Brain microvascular endothelial cell (primary cell): ENCODE measurements around the gene EXOSC1.

Source experiments
- DNase-seq: peaks from one replicate; pipeline ENCODE4 v3.0.0-alpha.2; 2020
- H3K27ac ChIP-seq: fragments of 250-450 bp; sonication (Bioruptor Pico); 2 replicates; pipeline ENCODE4 v1.5.1; 2020; ENCODE audit warnings: mild to moderate bottlenecking, moderate library complexity
- H3K27me3 ChIP-seq: fragments of 250-450 bp; sonication (Bioruptor Pico); replicated peaks from 2 replicates; pipeline ENCODE4 v1.5.1; 2020; ENCODE audit warnings: mild to moderate bottlenecking
- H3K36me3 ChIP-seq: fragments of 250-450 bp; sonication (Bioruptor Pico); replicated peaks from 2 replicates; pipeline ENCODE4 v1.5.1; 2020; ENCODE audit warnings: mild to moderate bottlenecking
- H3K4me3 ChIP-seq: 2 replicates; pipeline ENCODE4 v1.5.1; 2011; ENCODE audit warnings: low read depth, mild to moderate bottlenecking, control low read depth, low read length, moderate library complexity
- in situ Hi-C: cut with HindIII; loops from 2 replicates; pipeline ENCODE4 v1.10.0; 2017; ENCODE audit warnings: low sequenced_read_pairs, low pct_ligation_motif_present
- TF ChIP-seq, protein P1 (sequence below): IDR thresholded peaks from 2 replicates; pipeline ENCODE4 v1.5.1; 2011; ENCODE audit warnings: low read depth, mild to moderate bottlenecking, moderate library complexity, low read length, control low read depth, inconsistent platforms; ENCODE audit errors: missing control alignments

Gene EXOSC1

DNA sequence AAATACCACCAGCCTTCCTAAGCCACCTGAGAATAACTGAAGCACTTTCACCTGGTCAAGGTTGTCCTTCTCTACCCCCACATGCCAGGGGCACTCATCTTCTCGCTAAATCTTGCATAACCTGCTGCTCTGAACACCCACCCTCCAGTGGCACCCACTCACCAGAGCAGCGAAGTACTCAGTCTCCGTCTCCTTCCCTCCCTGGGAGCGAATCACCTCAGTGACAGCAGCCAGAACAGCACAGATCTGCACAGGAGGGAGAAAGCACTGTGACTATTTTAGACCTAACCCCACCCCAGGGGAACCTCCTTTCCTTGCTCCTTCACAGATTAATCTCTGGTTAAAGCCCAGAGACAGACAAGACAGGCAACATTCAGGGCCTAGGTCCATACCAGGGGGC is 49.8 kb downstream of the EXOSC1 start:
- no peak for DNase-seq

GRCh38 chr10:97393034-97393573 is 52.7 kb downstream of the EXOSC1 start:
- H3K4me3 ChIP-seq: no peak overlapping the region
- no peaks in the 10 kb centered on the region for H3K27me3 ChIP-seq
- no peak for DNase-seq
- in situ Hi-C loops: no loop called here
- no peak overlapping the region for H3K27ac ChIP-seq
- peaks cover 66% of the 10 kb centered on the region for H3K36me3 ChIP-seq
- TF ChIP-seq, protein P1, sequence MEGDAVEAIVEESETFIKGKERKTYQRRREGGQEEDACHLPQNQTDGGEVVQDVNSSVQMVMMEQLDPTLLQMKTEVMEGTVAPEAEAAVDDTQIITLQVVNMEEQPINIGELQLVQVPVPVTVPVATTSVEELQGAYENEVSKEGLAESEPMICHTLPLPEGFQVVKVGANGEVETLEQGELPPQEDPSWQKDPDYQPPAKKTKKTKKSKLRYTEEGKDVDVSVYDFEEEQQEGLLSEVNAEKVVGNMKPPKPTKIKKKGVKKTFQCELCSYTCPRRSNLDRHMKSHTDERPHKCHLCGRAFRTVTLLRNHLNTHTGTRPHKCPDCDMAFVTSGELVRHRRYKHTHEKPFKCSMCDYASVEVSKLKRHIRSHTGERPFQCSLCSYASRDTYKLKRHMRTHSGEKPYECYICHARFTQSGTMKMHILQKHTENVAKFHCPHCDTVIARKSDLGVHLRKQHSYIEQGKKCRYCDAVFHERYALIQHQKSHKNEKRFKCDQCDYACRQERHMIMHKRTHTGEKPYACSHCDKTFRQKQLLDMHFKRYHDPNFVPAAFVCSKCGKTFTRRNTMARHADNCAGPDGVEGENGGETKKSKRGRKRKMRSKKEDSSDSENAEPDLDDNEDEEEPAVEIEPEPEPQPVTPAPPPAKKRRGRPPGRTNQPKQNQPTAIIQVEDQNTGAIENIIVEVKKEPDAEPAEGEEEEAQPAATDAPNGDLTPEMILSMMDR: no peak

More for the DNA sequence above, 49.8 kb downstream of the EXOSC1 start:
- Histone ChIP-seq H3K36me3 (peaks cover 47% of the 10 kb centered on the region), H3K4me3 (no peak overlapping the region), H3K27me3 (no peaks in the 10 kb centered on the region), H3K27ac (no peak overlapping the region)
- in situ Hi-C loops: no loop called here
- TF ChIP-seq, protein P1: no peak

DNA sequence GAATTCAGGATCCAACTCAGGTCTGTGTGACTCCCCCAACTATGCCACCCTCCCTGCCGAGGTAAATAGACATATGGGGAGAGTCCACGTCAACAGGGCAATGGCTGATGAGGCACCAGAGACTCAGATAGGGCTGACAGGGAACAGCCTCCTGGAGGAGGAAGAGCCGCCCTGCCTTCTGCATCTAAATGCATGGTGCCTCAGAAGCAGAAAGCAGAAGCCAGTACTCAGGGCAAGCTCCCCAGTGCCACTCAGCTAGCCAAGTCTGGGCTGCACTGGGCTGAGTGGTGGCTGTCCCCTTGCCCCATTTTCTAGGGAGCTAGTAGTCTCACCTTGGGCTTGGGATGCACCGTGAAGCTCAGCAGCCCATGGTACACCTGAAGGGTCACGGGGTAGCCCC is 55.7 kb downstream of the EXOSC1 start:
- peaks cover 59% of the 10 kb centered on the region for H3K36me3 ChIP-seq
- no peak overlapping the region for H3K27ac ChIP-seq
- TF ChIP-seq, protein P1: no peak
- in situ Hi-C loops: no loop called here
- H3K27me3 ChIP-seq: no peaks in the 10 kb centered on the region
- no peak overlapping the region for H3K4me3 ChIP-seq
- DNase-seq: no peak

DNA sequence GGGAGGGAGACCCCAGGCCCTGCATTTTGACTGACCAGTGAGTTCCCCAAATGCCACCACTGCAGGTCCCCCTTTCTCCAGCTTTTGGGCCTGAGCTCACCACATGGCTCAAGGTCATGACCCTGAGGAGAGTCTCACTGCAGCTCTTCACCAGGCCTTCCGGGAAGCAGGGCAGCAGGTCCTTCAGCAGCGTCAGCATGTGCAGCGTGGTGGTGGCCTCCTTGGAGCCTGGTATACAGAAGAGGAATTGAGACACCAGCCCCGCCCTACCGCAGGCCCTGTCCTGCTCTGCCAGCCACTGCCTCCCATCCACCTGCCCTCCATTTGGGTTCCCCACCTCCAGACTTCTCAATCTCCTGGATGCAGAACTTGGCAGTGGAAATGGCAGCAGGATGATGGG is 57.7 kb downstream of the EXOSC1 start:
- Histone ChIP-seq H3K4me3 (no peak overlapping the region), H3K27ac (no peak overlapping the region), H3K27me3 (no peaks in the 10 kb centered on the region), H3K36me3 (peaks cover 45% of the 10 kb centered on the region)
- in situ Hi-C loops: no loop called here
- TF ChIP-seq, protein P1: no peak
- no peak for DNase-seq
